ENCODE measurements around the gene ANKFN1. TPM values are rescaled to one million over a fixed set of nuclear protein-coding genes. Genes with fewer than 3 reads are reported as not detected.

Gene ANKFN1
- total RNA-seq, 4 donors from 2014 or later = 0.13 to 1.4 (median 0.75) TPM

- no peaks in the 10 kb centered on the region for H3K27me3 ChIP-seq
- TF ChIP-seq CTCF (IDR thresholded peaks at IDR 0.05) (no peak), EP300 (IDR thresholded peaks at IDR 0.05) (no peak), POLR2A (IDR thresholded peaks at IDR 0.05) (no peak), POLR2AphosphoS5 (IDR thresholded peaks at IDR 0.05) (no peak)
- H3K27ac ChIP-seq = no peak overlapping the region
- no peaks in the 10 kb centered on the region for H3K9me3 ChIP-seq
- H3K4me3 ChIP-seq = no peak overlapping the region
- H3K4me1 ChIP-seq = no peaks in the 10 kb centered on the region
- no peak for ATAC-seq
- no peaks in the 10 kb centered on the region for H3K36me3 ChIP-seq
Observed at GRCh38 chr17:56313201-56313600, 159.9 kb downstream of the ANKFN1 start.

- no peak overlapping the region for H3K4me3 ChIP-seq
- TF ChIP-seq CTCF (IDR thresholded peaks at IDR 0.05) = no peak
- no peak for TF ChIP-seq POLR2AphosphoS5 (IDR thresholded peaks at IDR 0.05)
- TF ChIP-seq EP300 (IDR thresholded peaks at IDR 0.05) = no peak
- no peak for TF ChIP-seq POLR2A (IDR thresholded peaks at IDR 0.05)
- no peaks in the 10 kb centered on the region for H3K9me3 ChIP-seq
- no peaks in the 10 kb centered on the region for H3K27me3 ChIP-seq
- WGBS, 2 donors (ENCODE audit: low coverage in 1 of 2) = 57 to 59% methylated on average over 3 of the region's 3 CpGs
- ATAC-seq = no peak
- no peak overlapping the region for H3K27ac ChIP-seq
- no peaks in the 10 kb centered on the region for H3K36me3 ChIP-seq
- no peaks in the 10 kb centered on the region for H3K4me1 ChIP-seq
Observed at GRCh38 chr17:56314026-56314425, 160.8 kb downstream of the ANKFN1 start.

GRCh38 chr17:56314984-56315602, 161.8 kb downstream of the ANKFN1 start:
- Histone ChIP-seq H3K9me3 (no peaks in the 10 kb centered on the region), H3K4me1 (no peaks in the 10 kb centered on the region), H3K4me3 (no peak overlapping the region), H3K27ac (no peak overlapping the region), H3K27me3 (peaks cover 4% of the 10 kb centered on the region), H3K36me3 (no peaks in the 10 kb centered on the region)
- ATAC-seq = no peak
- 80 to 81% methylated on average over 3 to 4 of the region's 4 CpGs for WGBS, 2 donors (ENCODE audit: low coverage in 1 of 2)
- TF ChIP-seq EP300 (IDR thresholded peaks at IDR 0.05) (no peak), CTCF (IDR thresholded peaks at IDR 0.05) (no peak), POLR2A (IDR thresholded peaks at IDR 0.05) (no peak)

GRCh38 chr17:56316604-56317003, 163.3 kb downstream of the ANKFN1 start:
- no peaks in the 10 kb centered on the region for H3K4me1 ChIP-seq
- TF ChIP-seq POLR2AphosphoS5 (IDR thresholded peaks at IDR 0.05) (no peak), CTCF (IDR thresholded peaks at IDR 0.05) (no peak), EP300 (IDR thresholded peaks at IDR 0.05) (no peak), POLR2A (IDR thresholded peaks at IDR 0.05) (no peak)
- WGBS, 2 donors (ENCODE audit: low coverage in 1 of 2) = 75 to 80% methylated on average over 1 of the region's 1 CpG
- no peaks in the 10 kb centered on the region for H3K9me3 ChIP-seq
- ATAC-seq = no peak
- peaks cover 13% of the 10 kb centered on the region for H3K27me3 ChIP-seq
- no peak overlapping the region for H3K4me3 ChIP-seq
- H3K27ac ChIP-seq = no peak overlapping the region
- H3K36me3 ChIP-seq = no peaks in the 10 kb centered on the region

GRCh38 chr17:56317351-56318208, 164.3 kb downstream of the ANKFN1 start:
- TF ChIP-seq POLR2AphosphoS5 (IDR thresholded peaks at IDR 0.05) = no peak
- no peak for TF ChIP-seq EP300 (IDR thresholded peaks at IDR 0.05)
- no peak for TF ChIP-seq CTCF (IDR thresholded peaks at IDR 0.05)
- no peak for TF ChIP-seq POLR2A (IDR thresholded peaks at IDR 0.05)
- no peaks in the 10 kb centered on the region for H3K9me3 ChIP-seq
- WGBS, 2 donors (ENCODE audit: low coverage in 1 of 2) = 65 to 67% methylated on average over 3 to 4 of the region's 4 CpGs

More at GRCh38 chr17:56317351-56318208, 164.3 kb downstream of the ANKFN1 start:
- no peak for ATAC-seq
- Histone ChIP-seq H3K27me3 (peaks cover 21% of the 10 kb centered on the region), H3K4me3 (no peak overlapping the region), H3K36me3 (no peaks in the 10 kb centered on the region), H3K4me1 (no peaks in the 10 kb centered on the region), H3K27ac (no peak overlapping the region)
